Inflammatory macrophage treated with lipopolysaccharide for 1 hour (primary cell): ENCODE results near the gene SPRED2.
"Not testable (repeated sequence)": the region's sequence is repeated elsewhere in the genome, so short reads cannot be mapped to it uniquely, and the experiment has no call there.

Experiments
- DNase-seq, 2 donors: peaks; one replicate each; pipeline ENCODE4 v3.0.0-alpha.2; 2020 to 2022

Gene SPRED2

GRCh38 chr2:65338830-65339495 is 93.4 kb downstream of the SPRED2 start:
- not testable (repeated sequence) for DNase-seq

- DNase-seq: not testable (repeated sequence)
These were observed 94.5 kb downstream of the SPRED2 start for GRCh38 chr2:65337915-65338314.

GRCh38 chr2:65334714-65335113 is 97.7 kb downstream of the SPRED2 start:
- DNase-seq: no peak

DNA sequence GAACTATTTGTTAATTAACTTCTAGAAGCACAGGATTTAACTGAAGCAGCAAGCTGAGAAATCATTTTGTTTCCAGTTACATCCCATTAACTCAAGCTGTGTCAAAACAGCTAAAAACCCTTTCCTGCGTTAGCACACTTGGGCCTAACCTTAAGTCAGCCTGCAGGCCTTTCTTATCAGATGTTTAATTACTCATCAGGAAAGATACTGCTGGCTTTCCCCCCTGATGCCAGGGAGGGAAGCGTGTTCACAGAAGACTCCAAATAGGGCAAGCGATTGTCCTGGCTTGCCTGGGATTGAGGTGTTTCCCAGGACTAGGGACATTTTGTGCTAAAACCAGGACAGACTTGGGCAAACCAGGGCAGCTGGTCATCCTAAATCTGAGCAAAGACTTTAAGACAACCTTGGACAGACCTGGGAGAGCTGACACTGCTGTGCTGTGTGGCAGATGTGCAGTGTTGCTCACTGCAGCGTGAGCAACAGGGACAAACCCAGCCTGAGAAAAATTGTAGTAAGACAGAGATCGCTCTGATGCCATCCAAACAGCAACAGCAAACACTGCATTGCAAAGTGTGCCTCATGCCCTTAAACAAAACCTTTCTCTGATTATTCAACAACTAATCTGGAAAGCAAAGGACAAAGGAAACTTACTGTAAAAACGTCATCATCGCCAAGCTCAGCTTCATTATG is 100.9 kb downstream of the SPRED2 start:
- DNase-seq: no peak

GRCh38 chr2:65329525-65329924 is 102.9 kb downstream of the SPRED2 start:
- no peak for DNase-seq

- no peak for DNase-seq
These were observed 106.1 kb downstream of the SPRED2 start for GRCh38 chr2:65326276-65326675.

- no peak for DNase-seq
These were observed 107.3 kb downstream of the SPRED2 start for GRCh38 chr2:65325066-65325465.

DNA sequence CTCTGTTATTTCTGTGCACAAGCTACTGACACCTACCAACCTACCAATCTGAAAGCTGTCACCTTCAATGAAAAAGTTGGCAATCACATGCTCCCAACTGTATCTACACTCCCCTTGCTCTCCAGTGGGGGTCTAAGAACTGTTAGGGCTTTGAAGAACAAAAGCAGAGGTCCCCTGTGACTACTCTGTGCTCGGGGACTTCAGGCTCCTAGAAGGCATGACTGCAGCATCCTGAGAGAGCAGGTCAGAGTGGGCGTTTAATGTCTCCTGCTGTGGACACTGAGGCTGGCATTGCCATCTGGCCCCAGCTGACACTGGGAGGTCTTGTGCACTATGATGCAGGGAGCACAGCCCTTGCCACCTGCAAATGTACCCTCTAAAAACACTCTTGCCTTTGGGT is 111.5 kb downstream of the SPRED2 start:
- no peak for DNase-seq

DNA sequence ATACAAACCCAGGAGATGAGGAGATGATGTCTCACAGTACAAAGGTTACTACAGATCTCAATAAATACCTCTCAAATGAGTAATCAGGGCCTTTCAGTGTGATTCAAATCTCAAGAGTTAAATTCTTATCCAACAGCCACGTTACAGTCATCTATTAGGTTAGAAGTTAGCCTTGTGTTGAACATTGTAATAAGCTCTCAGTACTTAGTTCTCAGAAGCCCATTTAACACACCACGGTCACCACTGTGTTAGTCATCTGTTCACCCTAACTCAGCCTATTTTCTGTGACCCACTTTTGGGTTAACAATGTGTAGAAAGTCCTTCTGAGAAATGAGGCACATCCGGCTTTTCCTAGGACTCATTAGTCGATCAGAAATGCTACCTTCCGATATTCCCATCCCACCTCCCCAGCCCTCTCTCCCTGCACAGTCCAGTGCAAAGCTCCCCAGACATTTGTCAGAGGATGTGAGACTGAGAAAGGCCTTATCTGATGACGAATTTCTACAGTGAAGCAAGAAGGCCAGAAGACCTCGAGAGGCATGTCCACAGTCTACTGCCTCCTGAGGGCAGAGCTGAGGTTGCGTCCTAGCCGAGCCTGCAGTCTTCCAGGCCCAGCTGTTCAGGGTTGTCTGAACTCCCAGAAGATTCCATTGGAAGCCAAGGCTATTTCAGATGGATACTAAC is 112.2 kb downstream of the SPRED2 start:
- no peak for DNase-seq

DNA sequence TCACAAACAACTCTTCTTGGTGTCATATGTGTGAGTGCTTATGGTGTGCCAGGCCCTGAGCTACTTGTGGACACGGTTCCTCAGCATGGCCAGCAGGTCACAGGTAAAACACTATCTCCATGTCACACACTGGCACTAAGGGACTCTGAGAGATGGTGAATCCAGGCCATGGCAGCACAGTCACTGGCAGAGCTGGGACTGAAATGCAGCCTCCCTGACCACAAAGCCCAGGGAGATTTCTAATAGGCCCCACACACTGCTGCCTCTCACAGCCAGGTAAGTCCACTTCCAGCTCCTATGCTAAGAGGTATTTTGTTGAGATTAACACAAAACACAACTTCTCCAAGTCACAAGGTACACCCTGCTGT is 112.7 kb downstream of the SPRED2 start:
- DNase-seq: no peak

GRCh38 chr2:65319072-65319673 is 113.2 kb downstream of the SPRED2 start:
- DNase-seq: no peak

DNA sequence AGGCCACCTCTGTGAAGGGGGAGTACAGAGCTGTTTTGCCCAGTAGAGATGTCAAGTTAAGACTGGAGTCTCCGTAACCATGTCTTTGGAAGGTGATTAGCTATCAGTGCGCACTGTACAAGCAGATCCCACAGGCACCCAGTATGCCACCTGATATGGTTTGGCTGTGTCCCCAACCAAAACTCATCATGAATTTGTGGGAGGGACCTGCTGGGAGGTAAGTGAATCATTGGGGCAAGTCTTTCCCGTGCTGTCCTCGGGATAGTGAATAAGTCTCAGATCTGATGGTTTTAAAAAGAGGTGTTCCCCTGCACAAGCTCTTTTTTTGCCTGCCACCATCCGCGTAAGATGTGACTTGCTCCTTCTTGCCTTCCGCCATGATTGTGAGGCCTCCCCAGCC is 114.6 kb downstream of the SPRED2 start:
- no peak for DNase-seq

DNA sequence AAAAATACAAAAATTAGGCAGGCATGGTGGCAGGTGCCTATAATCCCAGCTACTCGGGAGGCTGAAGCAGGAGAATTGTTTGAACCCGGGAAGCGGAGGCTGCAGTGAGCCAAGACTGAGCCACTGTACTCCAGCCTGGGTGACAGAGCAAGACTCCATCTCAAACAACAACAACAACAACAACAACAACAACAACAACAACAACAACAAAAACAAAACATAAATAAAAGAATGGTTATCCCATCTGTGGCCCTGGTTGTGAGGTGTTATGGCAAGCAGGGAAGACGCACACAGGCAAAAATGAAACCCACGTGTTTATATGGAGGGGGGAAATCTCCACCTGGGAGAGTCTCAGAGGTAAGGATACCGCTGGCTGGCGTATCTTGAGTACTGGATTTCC is 115.0 kb downstream of the SPRED2 start:
- not testable (repeated sequence) for DNase-seq

DNA sequence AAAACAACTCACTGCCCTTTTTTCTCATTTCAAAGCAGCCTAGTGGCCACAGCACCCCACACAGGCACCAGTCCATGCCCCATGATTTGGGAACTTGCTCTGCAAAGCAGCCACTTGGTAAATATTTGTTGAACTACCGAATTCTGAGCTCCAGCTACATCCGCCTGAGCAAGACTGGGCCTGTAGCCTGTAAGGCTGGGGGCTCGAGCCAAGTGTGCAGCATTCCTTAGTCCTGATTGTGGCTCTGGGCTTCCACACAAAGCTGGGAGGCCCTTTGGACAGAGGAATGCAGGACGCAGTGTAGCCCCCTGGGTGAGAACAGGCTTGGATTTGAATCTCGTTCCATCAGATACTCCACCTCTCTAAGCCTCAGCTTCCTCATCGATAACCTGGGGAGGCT is 116.3 kb downstream of the SPRED2 start:
- DNase-seq: no peak

- DNase-seq: no peak
These were observed 117.5 kb downstream of the SPRED2 start for GRCh38 chr2:65314801-65315441.

DNA sequence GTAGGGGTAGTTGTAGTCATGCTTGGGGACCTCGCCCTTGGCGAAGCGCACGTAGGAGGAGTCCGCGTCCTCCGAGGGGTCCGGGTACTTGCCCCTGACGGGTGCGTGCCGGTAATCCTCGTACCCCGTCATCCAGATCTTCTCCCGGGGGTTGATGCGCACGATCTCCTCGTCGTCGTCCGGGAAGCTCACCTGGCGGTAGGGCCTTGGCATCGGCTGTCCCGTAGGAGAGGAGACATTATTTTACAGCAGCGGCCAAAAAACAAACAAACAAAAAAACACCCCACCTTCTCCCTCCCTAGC is 118.5 kb downstream of the SPRED2 start:
- DNase-seq: no peak

- no peak for DNase-seq
These were observed 119.1 kb downstream of the SPRED2 start for GRCh38 chr2:65313126-65313953.

- DNase-seq: no peak
These were observed 120.8 kb downstream of the SPRED2 start for GRCh38 chr2:65311596-65311995.

- no peak for DNase-seq
These were observed 121.3 kb downstream of the SPRED2 start for GRCh38 chr2:65311049-65311448.

DNA sequence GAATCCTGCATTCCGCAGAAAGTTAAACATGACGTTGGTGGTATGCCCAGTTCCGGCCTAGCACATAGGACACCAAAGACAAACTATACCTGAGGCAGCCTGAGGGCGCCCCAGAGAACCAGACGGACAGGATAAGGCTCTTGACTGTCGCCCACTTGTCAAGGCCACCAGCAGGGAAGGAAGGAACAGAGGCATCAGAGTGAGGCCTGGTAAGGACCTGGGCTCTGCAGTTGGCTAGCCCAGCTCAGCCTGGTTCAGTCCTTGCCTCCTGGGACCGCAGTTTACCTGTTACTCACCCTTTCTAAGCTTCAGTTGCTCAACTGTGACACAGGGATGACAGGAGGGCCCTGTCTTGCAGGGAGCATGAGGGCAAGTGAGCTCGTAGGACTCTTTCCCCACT is 122.7 kb downstream of the SPRED2 start:
- no peak for DNase-seq

- no peak for DNase-seq
These were observed 126.5 kb downstream of the SPRED2 start for GRCh38 chr2:65305934-65306333.
